ENCODE results near the gene DEPDC7.
"Not testable (repeated sequence)": the region's sequence is repeated elsewhere in the genome, so short reads cannot be mapped to it uniquely, and the experiment has no call there.

DEPDC7 gene

GRCh38 chr11:33021937-33022336, 6.3 kb downstream of the DEPDC7 start:
- TF ChIP-seq ZFX (IDR thresholded peaks at IDR 0.05; ENCODE audit: borderline replicate concordance) (no peak), CTCF (IDR thresholded peaks at IDR 0.05) (no peak)
- H3K27ac ChIP-seq: no peak overlapping the region

GRCh38 chr11:33025339-33025722, 9.7 kb downstream of the DEPDC7 start:
- no peak overlapping the region for H3K27ac ChIP-seq
- TF ChIP-seq ZFX (IDR thresholded peaks at IDR 0.05; ENCODE audit: borderline replicate concordance) (no peak), CTCF (IDR thresholded peaks at IDR 0.05) (no peak)

GRCh38 chr11:33027233-33027632, 11.6 kb downstream of the DEPDC7 start:
- no peak overlapping the region for H3K27ac ChIP-seq

GRCh38 chr11:33027846-33028536, 12.3 kb downstream of the DEPDC7 start:
- H3K27ac ChIP-seq: no peak overlapping the region
- no peak for TF ChIP-seq CTCF (IDR thresholded peaks at IDR 0.05)

More at GRCh38 chr11:33027233-33027632, 11.6 kb downstream of the DEPDC7 start:
- TF ChIP-seq CTCF (IDR thresholded peaks at IDR 0.05) (no peak), ZFX (IDR thresholded peaks at IDR 0.05; ENCODE audit: borderline replicate concordance) (no peak)

- TF ChIP-seq CTCF (IDR thresholded peaks at IDR 0.05) (no peak), ZFX (IDR thresholded peaks at IDR 0.05; ENCODE audit: borderline replicate concordance) (no peak)
- H3K27ac ChIP-seq: no peak overlapping the region
Measured at GRCh38 chr11:33028537-33028914, 12.8 kb downstream of the DEPDC7 start.

- H3K27ac ChIP-seq: not testable (repeated sequence)
Measured at GRCh38 chr11:33029218-33029617, 13.5 kb downstream of the DEPDC7 start.

- no peak overlapping the region for H3K27ac ChIP-seq
- TF ChIP-seq ZFX (IDR thresholded peaks at IDR 0.05; ENCODE audit: borderline replicate concordance) (no peak), CTCF (IDR thresholded peaks at IDR 0.05) (no peak)
Measured at GRCh38 chr11:33033493-33033892, 17.8 kb downstream of the DEPDC7 start.

- TF ChIP-seq CTCF (IDR thresholded peaks at IDR 0.05): no peak
- TF ChIP-seq ZFX (IDR thresholded peaks at IDR 0.05; ENCODE audit: borderline replicate concordance): no peak
- no peak overlapping the region for H3K27ac ChIP-seq
Measured at GRCh38 chr11:33035011-33035410, 19.3 kb downstream of the DEPDC7 start.
